Measurements from ENCODE around the gene TOMM40L.

The TOMM40L gene

GRCh38 chr1:161229896-161230295, 4.0 kb downstream of the TOMM40L start:
- H3K27ac ChIP-seq, result no peak overlapping the region
- TF ChIP-seq CTCF (IDR thresholded peaks at IDR 0.05), result 0 out of 2 replicates have a peak, but pooled peaks have one; percentile 9
- no peak for TF ChIP-seq ZFX (IDR thresholded peaks at IDR 0.05; ENCODE audit: borderline replicate concordance)

- H3K27ac ChIP-seq, result no peak overlapping the region
- no peak for TF ChIP-seq CTCF (IDR thresholded peaks at IDR 0.05)
- no peak for TF ChIP-seq ZFX (IDR thresholded peaks at IDR 0.05; ENCODE audit: borderline replicate concordance)
Measured at GRCh38 chr1:161230762-161231161, 4.9 kb downstream of the TOMM40L start.

DNA sequence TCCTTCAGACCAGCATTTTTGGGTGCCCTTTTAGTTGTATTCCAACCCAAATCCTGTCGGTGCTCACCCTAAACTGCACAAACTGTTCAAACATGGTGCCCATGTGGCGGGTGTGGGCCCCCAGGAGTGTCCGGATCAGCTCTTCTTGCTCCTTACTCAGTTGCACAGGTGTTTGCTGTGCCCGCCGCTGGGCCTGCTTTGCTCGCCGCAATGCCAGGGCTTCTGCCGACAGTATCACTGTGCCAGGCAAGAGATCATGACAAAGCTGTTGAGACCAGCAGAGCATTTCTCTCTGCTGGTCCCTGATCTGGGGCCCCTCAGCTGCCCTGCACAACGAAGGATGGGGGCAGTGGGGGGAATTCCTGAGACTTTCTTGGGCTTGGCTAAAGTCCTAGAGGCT, 7.2 kb downstream of the TOMM40L start:
- TF ChIP-seq ZFX (IDR thresholded peaks at IDR 0.05; ENCODE audit: borderline replicate concordance), result no peak
- H3K27ac ChIP-seq, result no peak overlapping the region

DNA sequence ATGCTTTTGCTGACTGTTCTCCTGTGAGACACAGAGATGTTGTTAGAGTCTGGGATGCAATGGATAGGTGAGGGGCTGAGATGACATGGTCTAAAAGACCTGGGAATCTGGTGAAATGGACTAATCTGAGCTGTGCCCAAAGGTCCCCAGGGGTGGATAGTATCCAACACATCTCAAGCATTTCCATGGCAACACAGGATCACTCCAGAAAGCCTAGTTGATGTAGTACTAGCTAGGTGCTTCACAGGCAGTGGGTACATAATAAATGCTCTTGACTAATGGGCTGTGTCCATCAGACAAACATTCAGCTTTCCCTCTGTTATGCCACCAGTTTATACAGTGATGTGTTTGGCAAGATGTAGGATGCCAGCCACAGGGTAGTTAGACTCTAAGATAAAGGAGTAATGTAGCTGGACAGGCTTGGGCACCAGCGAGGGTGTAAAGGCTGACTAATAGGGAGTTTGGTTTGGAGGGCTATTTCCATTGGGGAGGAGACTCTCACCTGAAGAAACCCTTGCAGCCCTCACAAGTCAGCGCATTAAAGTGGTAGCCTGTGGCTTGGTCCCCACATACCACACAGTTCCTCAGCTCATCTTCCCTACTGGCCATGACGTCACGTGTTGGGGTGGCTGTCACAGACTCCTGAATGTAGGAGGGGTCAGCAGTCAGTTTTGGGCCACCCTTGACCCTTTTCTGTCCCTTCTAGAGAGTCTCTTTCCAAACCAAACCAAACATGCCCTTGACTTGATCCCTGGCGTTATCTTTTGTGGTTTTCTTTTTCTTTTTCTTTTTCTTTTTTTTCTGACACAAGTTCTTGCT, 10.3 kb downstream of the TOMM40L start:
- no peak overlapping the region for H3K27ac ChIP-seq
- no peak for TF ChIP-seq CTCF (IDR thresholded peaks at IDR 0.05)
- no peak for TF ChIP-seq ZFX (IDR thresholded peaks at IDR 0.05; ENCODE audit: borderline replicate concordance)

GRCh38 chr1:161238039-161238473, 12.2 kb downstream of the TOMM40L start, which contains the start of gene NR1I3:
Gene NR1I3 (minus strand): TSS chr1:161238203. CDS start chr1:161236565, 1,638 bp downstream.
- no peak for TF ChIP-seq CTCF (IDR thresholded peaks at IDR 0.05)
- no peak for TF ChIP-seq ZFX (IDR thresholded peaks at IDR 0.05; ENCODE audit: borderline replicate concordance)
- no peak within 1 kb of the TSS for H3K27ac ChIP-seq

DNA sequence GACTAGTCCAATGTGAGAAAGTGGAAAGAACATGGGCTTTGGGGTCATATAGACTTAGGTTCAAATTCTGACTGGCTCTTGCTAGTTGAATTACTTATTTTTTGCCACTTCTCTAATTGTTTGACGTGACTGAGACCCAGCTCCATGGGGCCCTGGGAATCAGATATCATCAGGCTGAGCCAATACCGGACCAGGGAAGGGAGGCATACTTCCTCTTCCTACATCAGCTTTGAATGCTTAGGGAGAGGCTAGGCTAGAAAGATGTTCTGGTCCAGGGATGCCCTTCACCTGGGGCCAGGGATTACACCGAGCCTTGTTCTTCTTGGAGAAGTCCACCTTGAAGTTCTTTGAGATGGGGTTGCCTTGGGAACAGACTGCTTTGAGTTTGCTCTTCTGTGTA, 15.8 kb downstream of the TOMM40L start:
- no peak overlapping the region for H3K27ac ChIP-seq
- TF ChIP-seq ZFX (IDR thresholded peaks at IDR 0.05; ENCODE audit: borderline replicate concordance), result no peak
- TF ChIP-seq CTCF (IDR thresholded peaks at IDR 0.05), result no peak

DNA sequence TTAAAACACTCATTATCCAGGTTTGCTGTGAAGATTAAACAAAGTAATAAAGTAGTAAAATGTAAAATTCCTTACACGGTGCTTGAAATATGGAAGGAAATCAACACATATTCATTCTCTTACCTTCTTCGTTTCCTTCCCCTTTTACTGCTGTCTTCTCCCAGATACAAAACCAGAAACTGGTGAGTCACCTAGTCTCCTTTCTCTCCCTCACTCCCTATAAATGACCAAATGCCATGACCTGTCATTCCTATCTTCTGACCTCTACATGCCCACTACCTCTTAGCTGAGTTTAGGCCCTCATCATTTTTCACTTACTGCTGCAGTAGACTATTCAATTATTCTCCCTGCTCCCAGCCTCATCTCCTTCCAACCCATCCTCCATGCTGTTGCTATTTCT, 16.5 kb downstream of the TOMM40L start:
- no peak for TF ChIP-seq ZFX (IDR thresholded peaks at IDR 0.05; ENCODE audit: borderline replicate concordance)
- no peak for TF ChIP-seq CTCF (IDR thresholded peaks at IDR 0.05)
- no peak overlapping the region for H3K27ac ChIP-seq
